ENCODE results near the gene HES7.

GRCh38 chr17:8122924-8123694 is 797 bp downstream of the HES7 start:
- TF ChIP-seq, protein P1, sequence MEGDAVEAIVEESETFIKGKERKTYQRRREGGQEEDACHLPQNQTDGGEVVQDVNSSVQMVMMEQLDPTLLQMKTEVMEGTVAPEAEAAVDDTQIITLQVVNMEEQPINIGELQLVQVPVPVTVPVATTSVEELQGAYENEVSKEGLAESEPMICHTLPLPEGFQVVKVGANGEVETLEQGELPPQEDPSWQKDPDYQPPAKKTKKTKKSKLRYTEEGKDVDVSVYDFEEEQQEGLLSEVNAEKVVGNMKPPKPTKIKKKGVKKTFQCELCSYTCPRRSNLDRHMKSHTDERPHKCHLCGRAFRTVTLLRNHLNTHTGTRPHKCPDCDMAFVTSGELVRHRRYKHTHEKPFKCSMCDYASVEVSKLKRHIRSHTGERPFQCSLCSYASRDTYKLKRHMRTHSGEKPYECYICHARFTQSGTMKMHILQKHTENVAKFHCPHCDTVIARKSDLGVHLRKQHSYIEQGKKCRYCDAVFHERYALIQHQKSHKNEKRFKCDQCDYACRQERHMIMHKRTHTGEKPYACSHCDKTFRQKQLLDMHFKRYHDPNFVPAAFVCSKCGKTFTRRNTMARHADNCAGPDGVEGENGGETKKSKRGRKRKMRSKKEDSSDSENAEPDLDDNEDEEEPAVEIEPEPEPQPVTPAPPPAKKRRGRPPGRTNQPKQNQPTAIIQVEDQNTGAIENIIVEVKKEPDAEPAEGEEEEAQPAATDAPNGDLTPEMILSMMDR (IDR thresholded peaks at IDR 0.05; ENCODE audit: low read depth, low read length, missing input control): no peak
- TF ChIP-seq REST (IDR thresholded peaks at IDR 0.05): no peak
- no peak for TF ChIP-seq NR2F2 (IDR thresholded peaks at IDR 0.05)
- TF ChIP-seq, protein P2, sequence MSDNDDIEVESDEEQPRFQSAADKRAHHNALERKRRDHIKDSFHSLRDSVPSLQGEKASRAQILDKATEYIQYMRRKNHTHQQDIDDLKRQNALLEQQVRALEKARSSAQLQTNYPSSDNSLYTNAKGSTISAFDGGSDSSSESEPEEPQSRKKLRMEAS (IDR thresholded peaks at IDR 0.05): no peak
- TF ChIP-seq RAD21 (IDR thresholded peaks at IDR 0.05): no peak
- no peak for TF ChIP-seq RXRA (IDR thresholded peaks at IDR 0.05)
- no peak for TF ChIP-seq HNF4G (IDR thresholded peaks at IDR 0.05)
- no peak for TF ChIP-seq JUND (IDR thresholded peaks at IDR 0.05)
